ENCODE measurements around the gene PLVAP.

DNA sequence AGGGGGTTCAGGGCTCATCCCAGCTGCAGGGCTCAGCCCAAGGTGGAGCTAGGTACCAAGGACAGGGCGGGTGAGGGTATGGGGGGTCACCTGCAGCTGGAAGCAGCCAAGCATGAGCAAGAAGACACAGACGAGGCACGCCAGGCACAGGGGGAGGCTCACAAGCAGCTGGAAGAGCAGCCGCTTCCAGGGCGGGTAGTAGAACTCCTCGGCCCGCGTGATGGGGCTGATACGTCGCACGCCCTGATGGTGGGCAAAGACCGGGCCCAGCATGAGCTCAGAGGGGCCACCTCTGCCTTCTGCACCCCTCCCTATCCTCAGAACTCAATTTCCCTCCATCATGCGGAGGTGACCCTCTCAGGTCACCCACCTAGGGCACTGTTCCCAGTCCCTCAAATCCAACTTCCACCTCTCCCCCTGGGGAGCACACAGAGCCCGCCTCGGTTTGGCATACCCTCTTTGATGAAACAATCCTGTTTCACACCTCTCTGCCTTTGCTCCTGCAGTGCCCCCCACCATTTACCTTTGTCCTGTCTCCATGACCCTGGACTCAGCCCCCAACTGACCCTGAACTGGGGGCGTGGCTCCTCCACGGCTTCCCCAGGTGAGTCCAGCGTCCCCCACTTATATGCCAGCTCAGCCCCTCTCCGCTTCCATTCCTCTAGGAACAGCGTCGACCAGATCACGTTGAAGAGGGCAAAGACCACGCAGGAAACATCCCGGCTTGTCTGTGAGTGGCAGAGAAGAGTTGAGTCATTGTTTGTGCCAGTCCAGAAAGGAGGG is 46.7 kb downstream of the PLVAP start:
- TF ChIP-seq, protein P1, sequence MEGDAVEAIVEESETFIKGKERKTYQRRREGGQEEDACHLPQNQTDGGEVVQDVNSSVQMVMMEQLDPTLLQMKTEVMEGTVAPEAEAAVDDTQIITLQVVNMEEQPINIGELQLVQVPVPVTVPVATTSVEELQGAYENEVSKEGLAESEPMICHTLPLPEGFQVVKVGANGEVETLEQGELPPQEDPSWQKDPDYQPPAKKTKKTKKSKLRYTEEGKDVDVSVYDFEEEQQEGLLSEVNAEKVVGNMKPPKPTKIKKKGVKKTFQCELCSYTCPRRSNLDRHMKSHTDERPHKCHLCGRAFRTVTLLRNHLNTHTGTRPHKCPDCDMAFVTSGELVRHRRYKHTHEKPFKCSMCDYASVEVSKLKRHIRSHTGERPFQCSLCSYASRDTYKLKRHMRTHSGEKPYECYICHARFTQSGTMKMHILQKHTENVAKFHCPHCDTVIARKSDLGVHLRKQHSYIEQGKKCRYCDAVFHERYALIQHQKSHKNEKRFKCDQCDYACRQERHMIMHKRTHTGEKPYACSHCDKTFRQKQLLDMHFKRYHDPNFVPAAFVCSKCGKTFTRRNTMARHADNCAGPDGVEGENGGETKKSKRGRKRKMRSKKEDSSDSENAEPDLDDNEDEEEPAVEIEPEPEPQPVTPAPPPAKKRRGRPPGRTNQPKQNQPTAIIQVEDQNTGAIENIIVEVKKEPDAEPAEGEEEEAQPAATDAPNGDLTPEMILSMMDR (conservative IDR thresholded peaks at IDR 0.05): no peak
- TF ChIP-seq ZFX (IDR thresholded peaks at IDR 0.05): no peak
